Astrocyte (in vitro differentiated cells and primary cell): ENCODE results near the gene KAT2B.

Experiments used
- EZH2 ChIP-seq: IDR thresholded peaks from 2 replicates; pipeline ENCODE4 v1.6.1; 2012; ENCODE audit warnings: mild to moderate bottlenecking, low read length, inconsistent platforms; ENCODE audit not compliant: insufficient read depth
- TF ChIP-seq, protein P1 (sequence below): IDR thresholded peaks from 2 replicates; pipeline ENCODE4 v1.5.1; 2011; ENCODE audit warnings: low read depth, mild to moderate bottlenecking, inconsistent platforms, low read length, moderate library complexity; ENCODE audit not compliant: insufficient read depth

DNA sequence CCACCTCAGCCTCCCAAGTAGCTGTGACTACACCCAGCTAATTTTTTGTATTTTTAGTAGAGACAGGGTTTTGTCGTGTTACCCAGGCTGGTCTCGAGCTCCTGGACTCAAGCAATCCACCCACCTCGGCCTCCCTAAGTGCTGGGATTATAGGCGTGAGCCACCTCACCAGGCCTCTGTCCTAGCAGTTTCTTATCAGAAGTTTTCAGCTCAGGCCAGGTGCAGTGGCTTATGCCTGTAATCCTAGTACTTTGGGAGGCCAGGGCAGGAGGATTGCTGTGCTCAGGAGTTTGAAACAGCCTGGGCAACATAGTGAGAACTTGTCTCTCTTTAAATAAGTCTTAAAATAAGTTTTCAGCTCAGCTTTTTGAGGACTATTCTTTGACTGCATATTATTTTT is 97.4 kb downstream of the KAT2B start:
- TF ChIP-seq, protein P1, sequence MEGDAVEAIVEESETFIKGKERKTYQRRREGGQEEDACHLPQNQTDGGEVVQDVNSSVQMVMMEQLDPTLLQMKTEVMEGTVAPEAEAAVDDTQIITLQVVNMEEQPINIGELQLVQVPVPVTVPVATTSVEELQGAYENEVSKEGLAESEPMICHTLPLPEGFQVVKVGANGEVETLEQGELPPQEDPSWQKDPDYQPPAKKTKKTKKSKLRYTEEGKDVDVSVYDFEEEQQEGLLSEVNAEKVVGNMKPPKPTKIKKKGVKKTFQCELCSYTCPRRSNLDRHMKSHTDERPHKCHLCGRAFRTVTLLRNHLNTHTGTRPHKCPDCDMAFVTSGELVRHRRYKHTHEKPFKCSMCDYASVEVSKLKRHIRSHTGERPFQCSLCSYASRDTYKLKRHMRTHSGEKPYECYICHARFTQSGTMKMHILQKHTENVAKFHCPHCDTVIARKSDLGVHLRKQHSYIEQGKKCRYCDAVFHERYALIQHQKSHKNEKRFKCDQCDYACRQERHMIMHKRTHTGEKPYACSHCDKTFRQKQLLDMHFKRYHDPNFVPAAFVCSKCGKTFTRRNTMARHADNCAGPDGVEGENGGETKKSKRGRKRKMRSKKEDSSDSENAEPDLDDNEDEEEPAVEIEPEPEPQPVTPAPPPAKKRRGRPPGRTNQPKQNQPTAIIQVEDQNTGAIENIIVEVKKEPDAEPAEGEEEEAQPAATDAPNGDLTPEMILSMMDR = no peak
- TF ChIP-seq EZH2 = no peak
